Smooth muscle cell of bladder (primary cell): Measurements from ENCODE around the gene NPIPA7. TPM values are rescaled to one million over a fixed set of nuclear protein-coding genes. Genes with fewer than 3 reads are reported as not detected.

Experiments
- total RNA-seq: library from RNA; depleted of rRNA; stranded (reverse); fragments of >200 nt; gene quantifications from 2 replicates; pipeline ENCODE4 v1.2.3, GENCODE V29; 2014

Gene NPIPA7
- total RNA-seq, result 0.46 and 0.57 TPM in 2 replicates

DNA sequence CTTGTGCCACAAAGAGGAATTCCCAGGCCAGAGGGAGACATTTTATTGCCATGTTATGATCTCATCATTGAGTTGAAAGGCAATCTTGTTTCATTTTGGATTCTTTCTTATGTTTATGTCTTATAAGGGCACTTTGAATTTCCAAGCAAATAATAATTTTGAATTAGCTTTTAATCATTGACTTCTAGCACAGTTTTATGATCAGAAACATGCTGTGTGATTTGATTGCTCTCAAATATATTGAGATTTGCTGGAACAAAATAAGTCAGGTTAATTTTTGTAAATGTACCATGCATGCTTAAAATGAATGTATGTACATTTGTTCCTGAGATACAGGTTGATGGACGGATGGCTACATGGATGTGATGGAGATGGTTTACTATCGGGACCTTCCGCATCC is at the start of gene NPIPA7:
Gene NPIPA7 (plus strand): TSS at position 301 of the 400 bp plus-strand sequence. CDS start 105 bp downstream, outside the sequence.

Other genes with a start within 250 kb of the NPIPA7 start
- 0.83 and 2.3 TPM in 2 replicates for gene ABCC6, start 155.6 kb upstream of the NPIPA7 start, total RNA-seq
- gene NOMO3, start 146.6 kb upstream of the NPIPA7 start, total RNA-seq, result 32.8 and 60.7 TPM in 2 replicates